ENCODE data around the gene LCMT2. TPM values are rescaled to one million over a fixed set of nuclear protein-coding genes. Genes with fewer than 3 reads are reported as not detected.
"Not testable (repeated sequence)": the region's sequence is repeated elsewhere in the genome, so short reads cannot be mapped to it uniquely, and the experiment has no call there.

Gene LCMT2
- total and polyA plus RNA-seq, 4 donors, result 1.3 to 9.2 (median 5.9) TPM

- intact Hi-C loops (cut with DNase I), result no loop called here
- ATAC-seq (ENCODE audit: low FRiP score) (no peak), DNase-seq (no peak)
- peaks cover 0 to 2% of the 10 kb centered on the region in 2 donors for H3K27me3 ChIP-seq (ENCODE audit: control insufficient read depth in 1 of 2, insufficient read depth in 2 of 2, low read length in 1 of 2)
- no peaks in the 10 kb centered on the region for H3K36me3 ChIP-seq (ENCODE audit: control insufficient read depth in 1 of 2, insufficient read depth in 2 of 2, low read length in 1 of 2)
- H3K27ac ChIP-seq (ENCODE audit: low read depth in 1 of 2, low read length in 2 of 2), result no peak overlapping the region
- H3K4me1 ChIP-seq (ENCODE audit: control insufficient read depth in 1 of 2, insufficient read depth in 2 of 2, low read length in 2 of 2), result no peaks in the 10 kb centered on the region
- H3K4me3 ChIP-seq (ENCODE audit: low read length in 2 of 2), result no peak overlapping the region
- WGBS, 2 donors, result 8 to 14% methylated on average over 10 to 24 of the region's 24 CpGs
- no peaks in the 10 kb centered on the region for H3K9me3 ChIP-seq (ENCODE audit: control insufficient read depth, low read length)
These were observed 36.9 kb downstream of the LCMT2 start for GRCh38 chr15:43293432-43293831.

DNA sequence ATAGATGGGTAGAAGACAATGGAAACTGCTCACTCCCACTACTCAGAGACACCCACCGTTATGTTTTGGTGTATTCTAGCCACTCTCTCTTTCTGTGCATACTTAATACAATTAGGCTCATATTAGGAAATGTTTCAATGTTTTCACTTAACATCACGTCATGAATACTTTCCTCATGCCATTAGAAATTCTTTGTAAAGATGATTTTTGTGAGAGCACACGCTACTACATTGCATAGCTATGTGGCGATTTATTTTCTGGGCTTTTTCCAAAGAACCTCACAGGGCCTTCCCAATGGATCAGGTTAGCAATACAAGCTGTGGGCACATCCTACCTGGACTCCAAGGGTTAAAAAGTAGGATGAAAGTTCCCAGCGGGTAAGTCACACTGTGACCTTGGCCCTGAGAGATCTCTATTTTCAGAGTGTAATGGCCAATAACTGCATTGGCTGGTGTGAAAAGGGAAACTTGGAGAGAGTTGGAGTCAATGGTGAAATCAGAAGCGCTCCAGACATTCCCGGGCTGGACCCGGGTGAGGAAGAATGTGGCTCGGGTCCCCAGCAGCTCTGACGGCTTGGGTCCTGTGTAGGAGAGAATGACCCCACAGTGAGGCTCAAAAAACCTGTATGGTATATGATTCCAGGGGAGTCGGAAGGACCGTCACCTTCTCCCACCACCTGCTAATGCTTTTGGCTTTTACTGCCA, 37.8 kb downstream of the LCMT2 start:
- 21 to 26% methylated on average over 12 of the region's 12 CpGs for WGBS, 2 donors
- H3K4me1 ChIP-seq (ENCODE audit: control insufficient read depth in 1 of 2, insufficient read depth in 2 of 2, low read length in 2 of 2), result no peaks in the 10 kb centered on the region
- H3K9me3 ChIP-seq (ENCODE audit: control insufficient read depth, low read length), result no peaks in the 10 kb centered on the region
- intact Hi-C loops (cut with DNase I), result no loop called here
- peak; percentile 50 for ATAC-seq (ENCODE audit: low FRiP score)
- H3K27ac ChIP-seq (ENCODE audit: low read depth in 1 of 2, low read length in 2 of 2), result no peak overlapping the region
- peaks cover 0 to 2% of the 10 kb centered on the region in 2 donors for H3K27me3 ChIP-seq (ENCODE audit: control insufficient read depth in 1 of 2, insufficient read depth in 2 of 2, low read length in 1 of 2)
- H3K36me3 ChIP-seq (ENCODE audit: control insufficient read depth in 1 of 2, insufficient read depth in 2 of 2, low read length in 1 of 2), result no peaks in the 10 kb centered on the region
- DNase-seq, result no peak
- no peak overlapping the region for H3K4me3 ChIP-seq (ENCODE audit: low read length in 2 of 2)

- DNase-seq; intact Hi-C loops (cut with DNase I); H3K36me3 ChIP-seq (ENCODE audit: control insufficient read depth in 1 of 2, insufficient read depth in 2 of 2, low read length in 1 of 2); H3K27ac ChIP-seq (ENCODE audit: low read depth in 1 of 2, low read length in 2 of 2); H3K9me3 ChIP-seq (ENCODE audit: control insufficient read depth, low read length); H3K4me3 ChIP-seq (ENCODE audit: low read length in 2 of 2); H3K4me1 ChIP-seq (ENCODE audit: control insufficient read depth in 1 of 2, insufficient read depth in 2 of 2, low read length in 2 of 2); H3K27me3 ChIP-seq (ENCODE audit: control insufficient read depth in 1 of 2, insufficient read depth in 2 of 2, low read length in 1 of 2); ATAC-seq (ENCODE audit: low FRiP score): not testable (repeated sequence)
- 95 to 99% methylated on average over 2 of the region's 3 CpGs for WGBS, 2 donors
These were observed 40.7 kb downstream of the LCMT2 start for GRCh38 chr15:43289656-43290055.

DNA sequence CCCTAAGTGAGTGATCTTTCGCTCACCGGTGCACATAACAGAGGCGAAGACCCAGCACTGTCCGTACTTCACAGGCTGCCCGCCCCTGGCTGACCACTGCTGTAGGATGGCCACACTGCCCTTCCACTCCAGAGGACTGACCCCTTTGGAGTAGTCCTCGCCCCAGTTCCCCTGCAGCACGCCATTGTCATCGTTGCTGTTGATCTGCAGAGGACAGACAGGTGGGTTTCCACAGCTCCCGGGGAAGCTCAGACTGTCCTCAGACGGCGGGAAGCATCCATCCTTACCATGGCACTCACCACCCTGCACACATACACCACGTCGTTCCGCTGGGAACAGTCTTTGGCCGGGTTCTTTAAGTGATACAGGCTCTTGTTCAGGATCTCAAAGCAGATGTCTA, 43.1 kb downstream of the LCMT2 start:
- ATAC-seq (ENCODE audit: low FRiP score), result no peak
- intact Hi-C loops (cut with DNase I), result loop anchor here in 1 of 2 donors (2.0 kb wide), 1 partner anchor 62 kb away; no protein-coding TSS in a partner anchor
- Histone ChIP-seq H3K9me3 (ENCODE audit: control insufficient read depth, low read length) (no peaks in the 10 kb centered on the region), H3K4me3 (ENCODE audit: low read length in 2 of 2) (no peak overlapping the region), H3K27ac (ENCODE audit: low read depth in 1 of 2, low read length in 2 of 2) (no peak overlapping the region), H3K4me1 (ENCODE audit: control insufficient read depth in 1 of 2, insufficient read depth in 2 of 2, low read length in 2 of 2) (no peaks in the 10 kb centered on the region), H3K36me3 (ENCODE audit: control insufficient read depth in 1 of 2, insufficient read depth in 2 of 2, low read length in 1 of 2) (no peaks in the 10 kb centered on the region), H3K27me3 (ENCODE audit: control insufficient read depth in 1 of 2, insufficient read depth in 2 of 2, low read length in 1 of 2) (no peaks in the 10 kb centered on the region)
- DNase-seq, result no peak
- 76 to 77% methylated on average over 15 of the region's 15 CpGs for WGBS, 2 donors

- WGBS, 2 donors, result 54 to 65% methylated on average over 5 to 7 of the region's 7 CpGs
- H3K9me3 ChIP-seq (ENCODE audit: control insufficient read depth, low read length), result no peaks in the 10 kb centered on the region
- no peaks in the 10 kb centered on the region for H3K4me1 ChIP-seq (ENCODE audit: control insufficient read depth in 1 of 2, insufficient read depth in 2 of 2, low read length in 2 of 2)
- no peak for DNase-seq
- H3K27ac ChIP-seq (ENCODE audit: low read depth in 1 of 2, low read length in 2 of 2), result no peak overlapping the region
- no peak overlapping the region for H3K4me3 ChIP-seq (ENCODE audit: low read length in 2 of 2)
- intact Hi-C loops (cut with DNase I), result loop anchor here in 1 of 2 donors (2.0 kb wide), 1 partner anchor 61 kb away; no protein-coding TSS in a partner anchor
- no peaks in the 10 kb centered on the region for H3K27me3 ChIP-seq (ENCODE audit: control insufficient read depth in 1 of 2, insufficient read depth in 2 of 2, low read length in 1 of 2)
- ATAC-seq (ENCODE audit: low FRiP score), result no peak
- no peaks in the 10 kb centered on the region for H3K36me3 ChIP-seq (ENCODE audit: control insufficient read depth in 1 of 2, insufficient read depth in 2 of 2, low read length in 1 of 2)
These were observed 44.3 kb downstream of the LCMT2 start for GRCh38 chr15:43286074-43286473.

DNA sequence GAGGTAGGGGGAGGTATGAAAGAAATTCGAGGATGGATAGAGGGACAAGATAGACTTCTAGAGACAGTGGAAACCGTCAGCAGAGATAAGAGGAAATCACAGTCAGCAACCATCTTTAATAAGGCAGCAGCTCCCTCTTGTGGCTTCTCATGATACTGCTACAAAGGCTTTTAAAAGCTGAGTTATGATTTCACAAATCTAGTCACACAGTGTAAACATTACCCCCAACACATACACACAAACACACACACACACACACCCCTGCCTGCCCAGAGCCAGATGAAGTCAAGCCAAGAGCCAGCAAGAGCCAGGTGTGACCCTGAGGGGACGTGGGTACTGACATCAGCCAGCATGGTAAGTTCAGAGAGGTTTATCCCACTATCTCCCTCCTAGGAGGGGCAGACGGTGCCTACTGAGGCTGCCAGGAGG, 44.8 kb downstream of the LCMT2 start:
- ATAC-seq (ENCODE audit: low FRiP score) (peak; percentile 81), DNase-seq (no peak)
- no peak overlapping the region for H3K4me3 ChIP-seq (ENCODE audit: low read length in 2 of 2)
- no peak overlapping the region for H3K27ac ChIP-seq (ENCODE audit: low read depth in 1 of 2, low read length in 2 of 2)
- H3K4me1 ChIP-seq (ENCODE audit: control insufficient read depth in 1 of 2, insufficient read depth in 2 of 2, low read length in 2 of 2), result no peaks in the 10 kb centered on the region
- WGBS, 2 donors, result 5 to 6% methylated on average over 4 of the region's 4 CpGs
- intact Hi-C loops (cut with DNase I), result loop anchor here (2.0 kb wide), 1 partner anchor 61 kb away; no protein-coding TSS in a partner anchor
- H3K9me3 ChIP-seq (ENCODE audit: control insufficient read depth, low read length), result no peaks in the 10 kb centered on the region
- no peaks in the 10 kb centered on the region for H3K27me3 ChIP-seq (ENCODE audit: control insufficient read depth in 1 of 2, insufficient read depth in 2 of 2, low read length in 1 of 2)
- no peaks in the 10 kb centered on the region for H3K36me3 ChIP-seq (ENCODE audit: control insufficient read depth in 1 of 2, insufficient read depth in 2 of 2, low read length in 1 of 2)

- Histone ChIP-seq H3K27me3 (ENCODE audit: control insufficient read depth in 1 of 2, insufficient read depth in 2 of 2, low read length in 1 of 2) (no peaks in the 10 kb centered on the region), H3K9me3 (ENCODE audit: control insufficient read depth, low read length) (no peaks in the 10 kb centered on the region), H3K36me3 (ENCODE audit: control insufficient read depth in 1 of 2, insufficient read depth in 2 of 2, low read length in 1 of 2) (no peaks in the 10 kb centered on the region), H3K27ac (ENCODE audit: low read depth in 1 of 2, low read length in 2 of 2) (no peak overlapping the region), H3K4me3 (ENCODE audit: low read length in 2 of 2) (no peak overlapping the region), H3K4me1 (ENCODE audit: control insufficient read depth in 1 of 2, insufficient read depth in 2 of 2, low read length in 2 of 2) (no peaks in the 10 kb centered on the region)
- 85 to 92% methylated on average over 1 of the region's 1 CpG for WGBS, 2 donors
- ATAC-seq (ENCODE audit: low FRiP score) (no peak), DNase-seq (no peak)
- intact Hi-C loops (cut with DNase I), result no loop called here
These were observed 46.8 kb downstream of the LCMT2 start for GRCh38 chr15:43283526-43283925.

DNA sequence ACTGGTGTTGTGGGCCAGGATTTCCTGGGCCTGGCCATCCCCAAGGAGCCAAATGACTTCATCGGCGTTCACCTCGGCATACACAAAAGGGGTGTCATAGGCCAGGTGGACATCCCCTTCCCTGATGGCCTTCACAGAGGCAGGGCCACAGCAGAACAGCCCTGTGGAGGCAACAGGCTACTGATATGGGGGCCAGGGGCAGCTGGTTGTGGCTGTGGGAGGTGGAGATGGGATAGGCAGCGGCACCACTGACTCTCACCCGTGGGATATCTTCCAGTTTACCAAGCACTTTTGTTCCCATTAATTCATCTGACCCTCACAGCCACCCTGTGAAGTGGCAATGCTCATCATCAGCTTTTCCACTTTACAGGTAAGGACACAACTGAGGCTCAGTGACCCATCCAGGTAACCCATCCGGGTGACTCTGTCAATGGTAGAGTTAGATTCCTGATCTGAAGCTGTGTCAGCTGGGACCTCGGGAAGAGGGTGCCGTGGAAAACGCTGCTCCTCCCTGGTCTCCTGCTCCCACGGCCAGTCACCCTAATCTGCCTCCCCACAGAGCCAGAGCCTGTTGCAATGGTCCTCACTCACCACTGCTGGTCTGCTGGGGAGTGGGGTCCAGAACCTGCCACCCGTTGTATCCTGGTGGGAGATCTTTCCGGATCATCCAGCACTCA, 48.3 kb downstream of the LCMT2 start:
- DNase-seq, result no peak
- intact Hi-C loops (cut with DNase I), result no loop called here

DNA sequence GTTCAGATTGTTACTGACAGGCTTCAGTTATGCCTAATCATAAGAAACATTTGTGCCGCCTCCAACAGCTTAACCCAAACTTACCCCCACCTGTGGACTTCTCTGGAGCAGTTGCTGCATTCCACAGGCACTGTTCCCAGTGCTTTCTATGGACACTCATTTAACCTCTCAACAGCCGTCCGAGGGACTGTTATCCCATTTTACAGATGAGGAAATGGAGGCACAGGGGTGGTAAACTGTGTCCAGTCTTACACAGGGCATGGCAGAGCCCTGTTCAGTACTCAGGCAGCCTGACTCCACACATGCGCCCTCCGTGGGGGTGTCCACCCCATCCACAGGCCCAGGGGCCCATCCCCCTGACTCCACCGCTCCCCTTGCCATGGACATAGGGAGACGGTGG, 49.4 kb downstream of the LCMT2 start:
- Histone ChIP-seq H3K4me1 (ENCODE audit: control insufficient read depth in 1 of 2, insufficient read depth in 2 of 2, low read length in 2 of 2) (no peaks in the 10 kb centered on the region), H3K36me3 (ENCODE audit: control insufficient read depth in 1 of 2, insufficient read depth in 2 of 2, low read length in 1 of 2) (no peaks in the 10 kb centered on the region), H3K27ac (ENCODE audit: low read depth in 1 of 2, low read length in 2 of 2) (no peak overlapping the region), H3K27me3 (ENCODE audit: control insufficient read depth in 1 of 2, insufficient read depth in 2 of 2, low read length in 1 of 2) (no peaks in the 10 kb centered on the region), H3K4me3 (ENCODE audit: low read length in 2 of 2) (no peak overlapping the region), H3K9me3 (ENCODE audit: control insufficient read depth, low read length) (no peaks in the 10 kb centered on the region)
- DNase-seq (no peak), ATAC-seq (ENCODE audit: low FRiP score) (no peak)
- intact Hi-C loops (cut with DNase I), result no loop called here
- 69 to 75% methylated on average over 7 of the region's 7 CpGs for WGBS, 2 donors

More for the DNA sequence above, 48.3 kb downstream of the LCMT2 start:
- Histone ChIP-seq H3K36me3 (ENCODE audit: control insufficient read depth in 1 of 2, insufficient read depth in 2 of 2, low read length in 1 of 2) (no peaks in the 10 kb centered on the region), H3K27me3 (ENCODE audit: control insufficient read depth in 1 of 2, insufficient read depth in 2 of 2, low read length in 1 of 2) (no peaks in the 10 kb centered on the region), H3K9me3 (ENCODE audit: control insufficient read depth, low read length) (no peaks in the 10 kb centered on the region), H3K4me1 (ENCODE audit: control insufficient read depth in 1 of 2, insufficient read depth in 2 of 2, low read length in 2 of 2) (no peaks in the 10 kb centered on the region), H3K27ac (ENCODE audit: low read depth in 1 of 2, low read length in 2 of 2) (no peak overlapping the region), H3K4me3 (ENCODE audit: low read length in 2 of 2) (no peak overlapping the region)
- WGBS, 2 donors, result 87 to 90% methylated on average over 12 of the region's 12 CpGs
- no peak for ATAC-seq (ENCODE audit: low FRiP score)
